Endothelial cell (in vitro differentiated cells): ENCODE measurements around the gene SCN1B. TPM values are rescaled to one million over a fixed set of nuclear protein-coding genes. Genes with fewer than 3 reads are reported as not detected.

Experiments used
- DNase-seq: peaks from one replicate; pipeline ENCODE4 v3.0.0; 2021; ENCODE audit warnings: low spot score
- H3K27ac Mint-ChIP-seq: one replicate; pipeline ENCODE4 v1.8.0; 2021; ENCODE audit warnings: mixed read lengths, inconsistent platforms; ENCODE audit not compliant: unreplicated experiment
- H3K27me3 Mint-ChIP-seq: one replicate; pipeline ENCODE4 v1.8.0; 2021; ENCODE audit warnings: mild to moderate bottlenecking, moderate library complexity, mixed read lengths, inconsistent platforms; ENCODE audit not compliant: unreplicated experiment
- H3K36me3 Mint-ChIP-seq: one replicate; pipeline ENCODE4 v1.8.0; 2021; ENCODE audit warnings: mild to moderate bottlenecking, low read depth, mixed read lengths, inconsistent platforms; ENCODE audit not compliant: unreplicated experiment
- H3K4me1 Mint-ChIP-seq: one replicate; pipeline ENCODE4 v1.8.0; 2021; ENCODE audit warnings: mild to moderate bottlenecking, mixed read lengths, inconsistent platforms; ENCODE audit not compliant: unreplicated experiment
- H3K4me3 Mint-ChIP-seq: one replicate; pipeline ENCODE4 v1.8.0; 2021; ENCODE audit warnings: mild to moderate bottlenecking, mixed read lengths, inconsistent platforms; ENCODE audit not compliant: unreplicated experiment
- H3K9me3 Mint-ChIP-seq: one replicate; pipeline ENCODE4 v1.8.0; 2021; ENCODE audit warnings: mixed read lengths, inconsistent platforms; ENCODE audit not compliant: unreplicated experiment
- long read RNA-seq: library from polyadenylated mRNA; unstranded; transcript quantifications from one replicate; pipeline ENCODE4 v2.0.0, GENCODE V29; 2020; ENCODE audit not compliant: unreplicated experiment
- total RNA-seq: library from RNA; stranded (reverse); fragmentation: NEBNext Ultra II Directional; extraction: Animal tissue kit (Norgen Biotek cat#: 25700); gene quantifications from one replicate; pipeline ENCODE4 v1.2.1, GENCODE V29; 2021; ENCODE audit not compliant: unreplicated experiment
- TF ChIP-seq, protein P1 (sequence below): fragments of 200-600 bp; sonication (generic); IDR thresholded peaks from one replicate; pipeline ENCODE4 v1.5.0; 2021; ENCODE audit warnings: antibody characterized with exemption; ENCODE audit not compliant: unreplicated experiment

SCN1B gene
- total RNA-seq: 0.62 TPM
- long read RNA-seq: 0 reads

GRCh38 chr19:35030257-35031071 lies at the start of gene SCN1B:
SCN1B (plus strand) TSS chr19:35030470; CDS start chr19:35030821, 351 bp downstream.
- Mint-ChIP-seq H3K27ac (peak within 1 kb of the TSS; percentile 34), H3K4me3 (peak within 1 kb of the TSS; percentile 80), H3K36me3 (peaks cover 28% of the 10 kb centered on the region), H3K4me1 (peaks cover 6% of the 10 kb centered on the region), H3K27me3 (peaks cover 29% of the 10 kb centered on the region), H3K9me3 (no peaks in the 10 kb centered on the region)
- peak; percentile 70 for DNase-seq
- TF ChIP-seq, protein P1, sequence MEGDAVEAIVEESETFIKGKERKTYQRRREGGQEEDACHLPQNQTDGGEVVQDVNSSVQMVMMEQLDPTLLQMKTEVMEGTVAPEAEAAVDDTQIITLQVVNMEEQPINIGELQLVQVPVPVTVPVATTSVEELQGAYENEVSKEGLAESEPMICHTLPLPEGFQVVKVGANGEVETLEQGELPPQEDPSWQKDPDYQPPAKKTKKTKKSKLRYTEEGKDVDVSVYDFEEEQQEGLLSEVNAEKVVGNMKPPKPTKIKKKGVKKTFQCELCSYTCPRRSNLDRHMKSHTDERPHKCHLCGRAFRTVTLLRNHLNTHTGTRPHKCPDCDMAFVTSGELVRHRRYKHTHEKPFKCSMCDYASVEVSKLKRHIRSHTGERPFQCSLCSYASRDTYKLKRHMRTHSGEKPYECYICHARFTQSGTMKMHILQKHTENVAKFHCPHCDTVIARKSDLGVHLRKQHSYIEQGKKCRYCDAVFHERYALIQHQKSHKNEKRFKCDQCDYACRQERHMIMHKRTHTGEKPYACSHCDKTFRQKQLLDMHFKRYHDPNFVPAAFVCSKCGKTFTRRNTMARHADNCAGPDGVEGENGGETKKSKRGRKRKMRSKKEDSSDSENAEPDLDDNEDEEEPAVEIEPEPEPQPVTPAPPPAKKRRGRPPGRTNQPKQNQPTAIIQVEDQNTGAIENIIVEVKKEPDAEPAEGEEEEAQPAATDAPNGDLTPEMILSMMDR: no peak

DNA sequence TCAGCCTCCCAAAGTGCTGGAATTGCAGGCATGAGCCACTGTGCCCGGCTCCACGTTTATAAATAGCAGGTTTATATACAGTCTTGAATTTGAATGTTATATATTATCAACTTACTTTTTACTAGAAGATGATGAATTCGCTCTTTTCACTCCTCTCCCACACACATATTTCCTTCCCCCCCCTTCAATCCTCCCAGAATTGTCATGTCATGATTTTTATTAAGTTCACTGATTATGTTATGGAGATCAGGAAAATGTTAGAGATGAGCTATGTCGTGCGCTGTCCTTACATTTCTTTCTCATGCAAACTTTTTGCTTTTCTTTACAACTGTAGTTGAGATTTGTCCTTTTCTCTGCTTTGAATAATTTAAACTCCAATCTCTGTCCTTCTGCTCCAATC lies 48.0 kb upstream of the SCN1B start:
- H3K27me3 Mint-ChIP-seq: peaks cover 2% of the 10 kb centered on the region
- TF ChIP-seq, protein P1: no peak
- no peak overlapping the region for H3K27ac Mint-ChIP-seq
- no peak for DNase-seq
- H3K9me3 Mint-ChIP-seq: peaks cover 4% of the 10 kb centered on the region
- peaks cover 14% of the 10 kb centered on the region for H3K36me3 Mint-ChIP-seq
- no peak overlapping the region for H3K4me3 Mint-ChIP-seq
- H3K4me1 Mint-ChIP-seq: peaks cover 16% of the 10 kb centered on the region

DNA sequence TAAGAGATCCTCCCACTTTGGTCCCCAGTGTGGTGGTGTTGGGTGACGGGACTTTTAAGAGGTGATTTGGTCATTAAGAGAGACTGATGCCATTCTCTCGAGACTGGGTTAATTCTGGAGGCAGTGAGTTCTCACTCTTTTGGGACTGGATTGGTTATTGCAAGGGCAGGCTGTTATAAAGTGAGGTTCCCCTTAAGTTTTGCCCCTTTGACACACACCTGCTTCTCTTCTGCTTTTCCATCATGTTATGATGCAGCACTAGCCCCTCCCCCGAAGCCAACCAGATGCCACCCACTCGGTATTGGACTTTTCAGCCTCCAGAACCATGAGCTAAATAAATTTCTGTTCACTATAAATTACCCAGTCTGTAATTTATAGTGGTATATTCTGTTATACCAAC lies 46.5 kb upstream of the SCN1B start:
- DNase-seq: no peak
- peaks cover 14% of the 10 kb centered on the region for H3K36me3 Mint-ChIP-seq
- no peak overlapping the region for H3K4me3 Mint-ChIP-seq
- peaks cover 4% of the 10 kb centered on the region for H3K9me3 Mint-ChIP-seq
- H3K27ac Mint-ChIP-seq: no peak overlapping the region
- peaks cover 2% of the 10 kb centered on the region for H3K27me3 Mint-ChIP-seq
- peaks cover 18% of the 10 kb centered on the region for H3K4me1 Mint-ChIP-seq
- TF ChIP-seq, protein P1: no peak

DNA sequence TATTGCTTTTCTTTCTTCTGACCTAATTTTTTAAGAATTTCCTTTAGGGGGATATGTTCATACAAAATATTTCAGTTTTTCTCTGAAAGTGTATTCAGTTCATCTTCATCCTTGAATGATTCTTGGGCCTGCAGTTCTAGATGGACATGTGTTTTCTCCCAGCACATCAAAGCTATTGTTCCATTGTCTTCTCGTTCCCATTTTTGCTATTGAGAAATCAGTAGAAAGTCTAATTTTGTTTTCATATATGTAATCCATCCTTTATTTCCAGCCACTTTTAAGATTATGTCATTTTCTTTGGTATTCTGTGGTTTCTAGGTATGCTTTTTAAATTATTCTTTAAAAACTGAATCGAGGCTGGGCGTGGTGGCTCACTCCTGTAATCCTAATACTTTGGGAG lies 46.0 kb upstream of the SCN1B start:
- TF ChIP-seq, protein P1: no peak
- peaks cover 4% of the 10 kb centered on the region for H3K9me3 Mint-ChIP-seq
- peaks cover 2% of the 10 kb centered on the region for H3K27me3 Mint-ChIP-seq
- no peak overlapping the region for H3K4me3 Mint-ChIP-seq
- DNase-seq: no peak
- H3K36me3 Mint-ChIP-seq: peaks cover 11% of the 10 kb centered on the region
- H3K27ac Mint-ChIP-seq: no peak overlapping the region
- H3K4me1 Mint-ChIP-seq: peaks cover 18% of the 10 kb centered on the region
